IMR-90 (cell line): ENCODE results near the gene C17orf107. TPM values are rescaled to one million over a fixed set of nuclear protein-coding genes. Genes with fewer than 3 reads are reported as not detected.

ENCODE experiments used
- ATAC-seq: fragments of 200-7000 bp; cut with Tn5 transposase; 2 replicates; pipeline ENCODE4 v1.9.1; 2020; ENCODE audit warnings: low read depth, mild to moderate bottlenecking, moderate library complexity
- BruUV-seq: library from RNA; stranded (reverse); fragments of 400-500 nt; replicated peaks from 2 replicates; lab custom pipeline; 2021; lab: Mats Ljungman, UMichigan
- CTCF ChIA-PET: fragments of 300-600 bp; formaldehyde crosslinking; extraction: SDS; loops from one replicate; lab custom pipeline; 2021; ENCODE audit warnings: antibody characterized with exemption; lab: Yijun Ruan, JAX
- POLR2A ChIA-PET: fragments of 300-600 bp; sonication (Branson Sonifier 250); formaldehyde crosslinking; loops from one replicate; lab custom pipeline; 2022; ENCODE audit warnings: antibody characterized with exemption; ENCODE audit not compliant: unreplicated experiment; lab: Charles Lee
- DNase-seq: peaks from one replicate; pipeline ENCODE4 v3.0.0; 2013
- H2AFZ ChIP-seq: replicated peaks from 2 replicates; pipeline ENCODE3; 2013; ENCODE audit warnings: low read length, mild to moderate bottlenecking; ENCODE audit not compliant: poor library complexity
- H2AK5ac ChIP-seq: 2 replicates; pipeline ENCODE4 v1.6.1; 2013; ENCODE audit warnings: low read depth, low read length, inconsistent platforms
- H2AK9ac ChIP-seq: replicated peaks from 2 replicates; pipeline ENCODE3; 2013; ENCODE audit warnings: mild to moderate bottlenecking, low read depth, low read length, moderate library complexity; ENCODE audit not compliant: poor library complexity
- H2BK120ac ChIP-seq: 2 replicates; pipeline ENCODE4 v1.6.1; 2013; ENCODE audit warnings: low read depth, low read length, inconsistent platforms
- H2BK15ac ChIP-seq: 3 replicates; pipeline ENCODE4 v1.6.1; 2013; ENCODE audit warnings: low read depth, low read length, inconsistent platforms
- H2BK20ac ChIP-seq: 2 replicates; pipeline ENCODE4 v1.6.1; 2013; ENCODE audit warnings: low read depth, mild to moderate bottlenecking, inconsistent platforms, low read length, moderate library complexity
- H2BK5ac ChIP-seq: 2 replicates; pipeline ENCODE4 v1.6.1; 2013; ENCODE audit warnings: mild to moderate bottlenecking, low read depth, low read length, inconsistent platforms; ENCODE audit not compliant: poor library complexity, severe bottlenecking
- H3K14ac ChIP-seq: replicated peaks from 2 replicates; pipeline ENCODE4 v1.6.1; 2013; ENCODE audit warnings: low read depth, low read length, inconsistent platforms
- H3K18ac ChIP-seq: 2 replicates; pipeline ENCODE4 v1.6.1; 2013; ENCODE audit warnings: low read depth, low read length, control low read depth
- H3K23ac ChIP-seq: 2 replicates; pipeline ENCODE4 v1.6.1; 2013; ENCODE audit warnings: low read depth, low read length, inconsistent platforms
- H3K27ac ChIP-seq: 2 replicates; pipeline ENCODE4 v1.5.1; 2013; ENCODE audit warnings: mild to moderate bottlenecking, control low read depth, low read length; ENCODE audit not compliant: insufficient read depth
- H3K27me3 ChIP-seq: 2 replicates; pipeline ENCODE4 v1.6.1; 2013; ENCODE audit warnings: low read length; ENCODE audit not compliant: control insufficient read depth, insufficient read depth
- H3K36me3 ChIP-seq: 2 replicates; pipeline ENCODE4 v1.6.1; 2013; ENCODE audit warnings: low read length, mixed read lengths; ENCODE audit not compliant: control insufficient read depth, insufficient read depth
- H3K4ac ChIP-seq: 2 replicates; pipeline ENCODE4 v1.6.1; 2013; ENCODE audit warnings: low read depth, low read length, inconsistent platforms
- H3K4me1 ChIP-seq: 2 replicates; pipeline ENCODE4 v1.6.1; 2013; ENCODE audit warnings: low read length, mixed read lengths; ENCODE audit not compliant: control insufficient read depth, insufficient read depth
- H3K4me2 ChIP-seq: 2 replicates; pipeline ENCODE4 v1.6.1; 2013; ENCODE audit warnings: low read depth, mild to moderate bottlenecking, control low read depth, low read length, moderate library complexity
- H3K4me3 ChIP-seq: 2 replicates; pipeline ENCODE4 v1.5.1; 2013; ENCODE audit warnings: low read depth, mild to moderate bottlenecking, control low read depth, low read length, moderate library complexity; ENCODE audit not compliant: insufficient read depth
- H3K56ac ChIP-seq: 2 replicates; pipeline ENCODE4 v1.6.1; 2013; ENCODE audit warnings: low read length, inconsistent platforms; ENCODE audit not compliant: insufficient read depth; ENCODE audit errors: extremely low read depth
- H3K79me1 ChIP-seq, 2 experiments: 2 replicates each; pipeline ENCODE4 v1.6.1; 2013; ENCODE audit warnings: low read length in 2 of 2, inconsistent platforms in 1 of 2, low read depth in 1 of 2
- H3K9ac ChIP-seq: 2 replicates; pipeline ENCODE4 v1.6.1; 2013; ENCODE audit warnings: low read depth, low read length, control low read depth
- H3K9me1 ChIP-seq: 2 replicates; pipeline ENCODE4 v1.6.1; 2013; ENCODE audit warnings: low read length, inconsistent platforms; ENCODE audit not compliant: insufficient read depth
- H3K9me3 ChIP-seq: 2 replicates; pipeline ENCODE4 v1.6.1; 2013; ENCODE audit warnings: low read length; ENCODE audit not compliant: control insufficient read depth, insufficient read depth
- H4K20me1 ChIP-seq: 2 replicates; pipeline ENCODE4 v1.6.1; 2013; ENCODE audit warnings: low read length, inconsistent platforms; ENCODE audit not compliant: insufficient read depth
- H4K5ac ChIP-seq: 2 replicates; pipeline ENCODE4 v1.6.1; 2013; ENCODE audit warnings: mild to moderate bottlenecking, low read depth, low read length, control low read depth
- H4K8ac ChIP-seq, 2 experiments: 2 replicates each; pipeline ENCODE4 v1.6.1; 2013; ENCODE audit warnings: low read depth in 2 of 2, low read length in 2 of 2, control low read depth in 1 of 2, inconsistent platforms in 1 of 2
- H4K91ac ChIP-seq: 2 replicates; pipeline ENCODE4 v1.6.1; 2013; ENCODE audit warnings: low read depth, low read length, inconsistent platforms; ENCODE audit not compliant: insufficient read depth
- CTCF ChIP-seq: conservative IDR thresholded peaks from 2 replicates; pipeline ENCODE4 v1.5.1; 2012; ENCODE audit warnings: mild to moderate bottlenecking, low read depth, low read length, improper control_type of control experiment
- POLR2A ChIP-seq: IDR thresholded peaks from 2 replicates; pipeline ENCODE4 v1.6.1; 2012; ENCODE audit warnings: mild to moderate bottlenecking, low read depth, low read length
- RCOR1 ChIP-seq: IDR thresholded peaks from 2 replicates; pipeline ENCODE4 v1.6.1; 2012; ENCODE audit warnings: mild to moderate bottlenecking, low read length, improper control_type of control experiment; ENCODE audit not compliant: insufficient replicate concordance
- USF2 ChIP-seq: fragments of 150-350 bp; IDR thresholded peaks from 2 replicates; pipeline ENCODE4 v1.6.1; 2017; ENCODE audit warnings: mild to moderate bottlenecking, antibody characterized with exemption, low read length, low read depth
- WGBS, 2 experiments: methylation state at CpG; one replicate each; pipeline versions ENCODE4 v1.1.5 to v1.1.7; 2013; ENCODE audit warnings: missing lambda C conversion rate in 2 of 2; ENCODE audit not compliant: insufficient read length in 1 of 2; ENCODE audit errors: extremely low coverage in 2 of 2; 5-methylcytosine and 5-hydroxymethylcytosine counted together
- dilution Hi-C: fragments of 300-500 bp; cut with HindIII; formaldehyde crosslinking; loops from one replicate; pipeline ENCODE4 v1.14.3; 2018; ENCODE audit warnings: low sequenced_read_pairs; ENCODE audit not compliant: unreplicated experiment
- in situ Hi-C: fragments of 300-500 bp; cut with MboI; formaldehyde crosslinking; loops from 3 replicates; pipeline ENCODE4 v1.14.3; 2019; ENCODE audit warnings: low sequenced_read_pairs, inconsistent platforms, mixed read lengths
- intact Hi-C: fragments of 100-400 bp; cut with micrococcal nuclease; formaldehyde crosslinking; loops from 2 replicates; pipeline ENCODE4 v1.10.0; 2022
- polyA plus RNA-seq, 3 experiments: library from polyadenylated mRNA; depleted of rRNA; stranded (reverse); fragments of >200 nt; gene quantifications; 2 replicates each; pipeline ENCODE4 v1.2.3, GENCODE V29; 2012; ENCODE audit warnings: low replicate concordance in 1 of 3
- total RNA-seq: library from RNA; depleted of rRNA; stranded (reverse); fragments of >200 nt; gene quantifications from 2 replicates; pipeline ENCODE4 v1.2.3, GENCODE V29; 2012

C17orf107 gene
- total and polyA plus RNA-seq, 2 of the 4 experiments (the other 2 are of a cell fraction) = 0.54 to 0.82 TPM

GRCh38 chr17:4908711-4909496, 9.6 kb downstream of the C17orf107 start (continued):
- TF ChIP-seq USF2 (no peak), RCOR1 (no peak)

- DNase-seq (peak; percentile 19), ATAC-seq (no peak)
- dilution Hi-C loops = no loop called here
- WGBS, 2 experiments = no CpG with 5 or more reads among the region's 1 CpG
- H3K4me3 ChIP-seq = no peak overlapping the region
- in situ Hi-C loops = loop anchor here (10.0 kb wide), 1 partner anchor 141 kb away; no protein-coding TSS in a partner anchor
- no peak overlapping the region for H3K56ac ChIP-seq
- H3K9me1 ChIP-seq = no peaks in the 10 kb centered on the region
- H2AK5ac ChIP-seq = no peak overlapping the region
- no peak overlapping the region for H2BK120ac ChIP-seq
- no peak overlapping the region for H3K14ac ChIP-seq
- no peak overlapping the region for H3K4me2 ChIP-seq
- H3K9me3 ChIP-seq = no peaks in the 10 kb centered on the region
- ChIA-PET POLR2A (interaction anchor here (0.6 kb wide), 1 partner anchor 21 kb away, joined by 14 read pairs; no protein-coding TSS in a partner anchor), CTCF (no interaction called here)
- H3K27me3 ChIP-seq = no peaks in the 10 kb centered on the region
- no peak overlapping the region for H2BK20ac ChIP-seq
- TF ChIP-seq POLR2A = no peak
- TF ChIP-seq CTCF = no peak
- no peak overlapping the region for H3K27ac ChIP-seq
- H2AK9ac ChIP-seq = no peak overlapping the region
- intact Hi-C loops = no loop called here
- H4K20me1 ChIP-seq = no peaks in the 10 kb centered on the region
- H3K36me3 ChIP-seq = no peaks in the 10 kb centered on the region
- H3K79me1 ChIP-seq = no peaks in the 10 kb centered on the region
- H4K8ac ChIP-seq = no peak overlapping the region
- no peak overlapping the region for H2BK5ac ChIP-seq
- no peak overlapping the region for H3K23ac ChIP-seq
- no peak overlapping the region for H2AFZ ChIP-seq
- H4K5ac ChIP-seq = no peak overlapping the region
- H3K4ac ChIP-seq = no peak overlapping the region
- BruUV-seq = no TSS peak
- no peak overlapping the region for H3K18ac ChIP-seq
- no peak overlapping the region for H2BK15ac ChIP-seq
- no peak overlapping the region for H4K91ac ChIP-seq
- no peaks in the 10 kb centered on the region for H3K4me1 ChIP-seq
- H3K9ac ChIP-seq = no peak overlapping the region
Observed at GRCh38 chr17:4913994-4914393, 14.7 kb downstream of the C17orf107 start.
